ENCODE results near the gene DLG2. TPM values are rescaled to one million over a fixed set of nuclear protein-coding genes. Genes with fewer than 3 reads are reported as not detected.

The DLG2 gene
- total and polyA plus RNA-seq, 2 of the 4 experiments (the other 2 are of a cell fraction) = 0.31 to 0.36 TPM

DNA sequence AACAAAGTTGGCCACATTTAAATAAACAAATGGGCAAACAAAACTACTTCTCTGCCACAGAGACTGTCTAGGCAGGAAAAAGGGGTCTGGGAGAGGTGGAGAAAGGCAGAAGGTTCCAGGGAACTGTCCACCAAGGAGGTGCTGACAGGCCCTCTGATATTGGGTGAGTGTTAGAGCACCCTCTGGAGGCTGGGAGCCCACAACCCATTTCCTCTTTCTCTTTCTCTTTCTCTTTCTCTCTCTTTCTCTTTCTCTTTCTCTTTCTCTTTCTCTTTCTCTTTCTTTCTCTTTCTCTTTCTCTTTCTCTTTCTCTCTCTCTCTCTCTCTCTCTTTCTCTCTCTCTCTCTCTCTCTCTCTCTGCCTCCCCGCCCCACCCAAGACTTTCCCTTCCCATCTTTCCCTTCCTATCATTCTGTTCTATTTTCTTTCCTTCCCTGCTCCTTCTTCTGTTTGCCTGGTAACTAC, 912.8 kb downstream of the DLG2 start:
- TF ChIP-seq RFX5 (IDR thresholded peaks at IDR 0.05; ENCODE audit: low read depth, low read length) (no peak), RAD21 (IDR thresholded peaks at IDR 0.05; ENCODE audit: low read length) (peak; percentile 10; the same call in 1 of the 2 replicates)
- TF ChIP-seq, protein P1, sequence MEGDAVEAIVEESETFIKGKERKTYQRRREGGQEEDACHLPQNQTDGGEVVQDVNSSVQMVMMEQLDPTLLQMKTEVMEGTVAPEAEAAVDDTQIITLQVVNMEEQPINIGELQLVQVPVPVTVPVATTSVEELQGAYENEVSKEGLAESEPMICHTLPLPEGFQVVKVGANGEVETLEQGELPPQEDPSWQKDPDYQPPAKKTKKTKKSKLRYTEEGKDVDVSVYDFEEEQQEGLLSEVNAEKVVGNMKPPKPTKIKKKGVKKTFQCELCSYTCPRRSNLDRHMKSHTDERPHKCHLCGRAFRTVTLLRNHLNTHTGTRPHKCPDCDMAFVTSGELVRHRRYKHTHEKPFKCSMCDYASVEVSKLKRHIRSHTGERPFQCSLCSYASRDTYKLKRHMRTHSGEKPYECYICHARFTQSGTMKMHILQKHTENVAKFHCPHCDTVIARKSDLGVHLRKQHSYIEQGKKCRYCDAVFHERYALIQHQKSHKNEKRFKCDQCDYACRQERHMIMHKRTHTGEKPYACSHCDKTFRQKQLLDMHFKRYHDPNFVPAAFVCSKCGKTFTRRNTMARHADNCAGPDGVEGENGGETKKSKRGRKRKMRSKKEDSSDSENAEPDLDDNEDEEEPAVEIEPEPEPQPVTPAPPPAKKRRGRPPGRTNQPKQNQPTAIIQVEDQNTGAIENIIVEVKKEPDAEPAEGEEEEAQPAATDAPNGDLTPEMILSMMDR (conservative IDR thresholded peaks at IDR 0.05; ENCODE audit: low read depth, low read length) = peak; percentile 36
- Histone ChIP-seq H3K23ac (ENCODE audit: low read depth, low read length) (no peak overlapping the region), H3K36me3 (ENCODE audit: control insufficient read depth, insufficient read depth, low read length) (no peaks in the 10 kb centered on the region), H3K4ac (ENCODE audit: low read depth, low read length) (no peak overlapping the region), H2BK120ac (ENCODE audit: low read depth, low read length) (no peak overlapping the region), H3K9ac (ENCODE audit: low read depth, low read length) (no peak overlapping the region), H3K27ac (ENCODE audit: insufficient read depth, low read length) (no peak overlapping the region), H3K18ac (ENCODE audit: low read depth, low read length) (no peak overlapping the region), H3K4me2 (ENCODE audit: low read depth, low read length) (no peak overlapping the region), H2AK9ac (replicated peaks; ENCODE audit: low read depth, low read length, poor library complexity) (no peak overlapping the region), H2AFZ (replicated peaks; ENCODE audit: low read length, poor library complexity) (no peak overlapping the region), H3K4me1 (ENCODE audit: control insufficient read depth, insufficient read depth, low read length) (no peaks in the 10 kb centered on the region), H4K5ac (ENCODE audit: low read depth, low read length) (no peak overlapping the region), H4K8ac (ENCODE audit: low read depth in 2 of 2, low read length in 2 of 2) (no peak overlapping the region), H2BK15ac (ENCODE audit: low read depth, low read length) (no peak overlapping the region), H3K56ac (ENCODE audit: extremely low read depth, insufficient read depth, low read length) (no peak overlapping the region), H3K4me3 (ENCODE audit: insufficient read depth, low read depth, low read length) (no peak overlapping the region), H4K20me1 (ENCODE audit: insufficient read depth, low read length) (no peaks in the 10 kb centered on the region), H2AK5ac (ENCODE audit: low read depth, low read length) (no peak overlapping the region), H2BK20ac (ENCODE audit: low read depth, low read length) (no peak overlapping the region), H2BK5ac (ENCODE audit: low read depth, low read length, poor library complexity, severe bottlenecking) (no peak overlapping the region), H3K14ac (replicated peaks; ENCODE audit: low read depth, low read length) (no peak overlapping the region), H3K9me3 (ENCODE audit: control insufficient read depth, insufficient read depth, low read length) (no peaks in the 10 kb centered on the region), H3K9me1 (ENCODE audit: insufficient read depth, low read length) (no peaks in the 10 kb centered on the region), H3K79me1 (ENCODE audit: low read depth in 1 of 2, low read length in 2 of 2) (no peaks in the 10 kb centered on the region), H4K91ac (ENCODE audit: insufficient read depth, low read depth, low read length) (no peak overlapping the region), H3K27me3 (ENCODE audit: control insufficient read depth, insufficient read depth, low read length) (no peaks in the 10 kb centered on the region)
- CTCF ChIA-PET = no interaction called here
- WGBS, 2 experiments (ENCODE audit: extremely low coverage in 2 of 2, insufficient read length in 1 of 2) = no CpG with 5 or more reads among the region's 1 CpG
- intact Hi-C loops (cut with micrococcal nuclease) = no loop called here
- dilution Hi-C loops (cut with HindIII; ENCODE audit: low sequenced_read_pairs, unreplicated experiment) = no loop called here
- BruUV-seq (replicated peaks) = no TSS peak
- ATAC-seq (ENCODE audit: low read depth) = no peak
- peak; percentile 6 for DNase-seq
- in situ Hi-C loops (cut with MboI; ENCODE audit: low sequenced_read_pairs) = no loop called here
- POLR2A ChIA-PET (ENCODE audit: unreplicated experiment) = no interaction called here

All from IMR-90 (cell line).